Activated effector memory CD4-positive, alpha-beta T cell treated with Interleukin-2 at 50 U/mL for 16 hours (primary cell): ENCODE measurements around the gene LPP.
"Not testable (repeated sequence)": the region's sequence is repeated elsewhere in the genome, so short reads cannot be mapped to it uniquely, and the experiment has no call there.

Experiments used
- DNase-seq: peaks from one replicate; pipeline ENCODE4 v3.0.0-alpha.2; 2020

Gene LPP

GRCh38 chr3:188416041-188416440 lies 262.1 kb downstream of the LPP start:
- DNase-seq, result no peak

GRCh38 chr3:188417271-188417696 lies 263.3 kb downstream of the LPP start:
- DNase-seq, result no peak

- DNase-seq, result no peak
Observed at GRCh38 chr3:188417766-188418165, 263.8 kb downstream of the LPP start.

- DNase-seq, result no peak
Observed at GRCh38 chr3:188421151-188421821, 267.3 kb downstream of the LPP start.

GRCh38 chr3:188421836-188422540 lies 268.0 kb downstream of the LPP start:
- DNase-seq, result no peak

- not testable (repeated sequence) for DNase-seq
Observed at GRCh38 chr3:188427981-188428380, 274.0 kb downstream of the LPP start.

GRCh38 chr3:188431040-188431439 lies 277.1 kb downstream of the LPP start:
- no peak for DNase-seq

- no peak for DNase-seq
Observed at GRCh38 chr3:188431553-188431952, 277.6 kb downstream of the LPP start.

- no peak for DNase-seq
Observed at GRCh38 chr3:188432802-188433520, 279.0 kb downstream of the LPP start.

- DNase-seq, result no peak
Observed at GRCh38 chr3:188433521-188434150, 279.7 kb downstream of the LPP start.

GRCh38 chr3:188434594-188434993 lies 280.6 kb downstream of the LPP start:
- DNase-seq, result no peak

- DNase-seq, result no peak
Observed at GRCh38 chr3:188435266-188435665, 281.3 kb downstream of the LPP start.

- DNase-seq, result no peak
Observed at GRCh38 chr3:188437926-188438325, 284.0 kb downstream of the LPP start.

- DNase-seq, result peak; percentile 3
Observed at GRCh38 chr3:188439080-188439479, 285.1 kb downstream of the LPP start.

GRCh38 chr3:188440340-188440972 lies 286.5 kb downstream of the LPP start:
- no peak for DNase-seq

- DNase-seq, result no peak
Observed at GRCh38 chr3:188442430-188442829, 288.5 kb downstream of the LPP start.

- DNase-seq, result not testable (repeated sequence)
Observed at GRCh38 chr3:188445175-188445574, 291.2 kb downstream of the LPP start.

- DNase-seq, result no peak
Observed at GRCh38 chr3:188446014-188446413, 292.1 kb downstream of the LPP start.

GRCh38 chr3:188446766-188447165 lies 292.8 kb downstream of the LPP start:
- DNase-seq, result no peak

- DNase-seq, result no peak
Observed at GRCh38 chr3:188448813-188449212, 294.9 kb downstream of the LPP start.

- DNase-seq, result no peak
Observed at GRCh38 chr3:188449421-188449820, 295.5 kb downstream of the LPP start.

- DNase-seq, result no peak
Observed at GRCh38 chr3:188452158-188452772, 298.3 kb downstream of the LPP start.
